ENCODE data around the gene EREG. TPM values are rescaled to one million over a fixed set of nuclear protein-coding genes. Genes with fewer than 3 reads are reported as not detected.
A peak's percentile ranks its signal among the peaks of the same experiment; 100 is the strongest.

The EREG gene
- total and polyA plus RNA-seq, 7 donors, result 0.71 to 5.8 (median 2.0) TPM

DNA sequence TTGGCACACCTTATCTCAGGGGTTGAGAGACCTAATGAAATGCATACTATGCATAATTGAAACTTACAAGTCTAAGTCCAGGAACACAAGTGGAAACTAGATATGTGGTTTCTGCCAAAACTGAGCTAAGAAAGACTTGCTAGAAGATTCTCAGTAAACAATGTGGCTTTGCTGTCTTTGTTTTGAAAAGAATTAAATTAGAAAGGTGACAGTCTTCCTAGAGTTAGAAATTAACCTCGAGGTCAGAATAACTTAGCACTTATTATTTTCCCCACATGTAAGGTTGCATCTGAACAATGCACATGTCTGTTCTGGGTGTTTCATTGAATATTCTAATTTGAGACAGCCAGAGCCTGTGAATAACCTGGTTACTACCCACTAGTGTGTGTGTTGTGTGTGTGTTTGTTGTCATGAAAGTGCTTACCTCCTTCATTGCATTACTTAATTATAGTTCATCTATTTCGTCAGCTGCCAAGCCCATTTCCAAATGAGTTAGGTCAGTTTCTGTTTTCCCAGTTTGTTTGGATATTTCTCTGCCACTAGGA is 1.5 kb downstream of the EREG start:
- no peak for DNase-seq
- peak overlapping the region in 3 of 4 donors; percentile 66 to 85 (median 73) for H3K27ac ChIP-seq
- 7 to 44% methylated on average over 2 of the region's 2 CpGs for WGBS, 2 donors
- H3K27me3 ChIP-seq, result peaks cover 0 to 10% (median 0%) of the 10 kb centered on the region in 3 donors
- H3K36me3 ChIP-seq, result no peaks in the 10 kb centered on the region
- intact Hi-C loops (cut with DNase I), result no loop called here
- H3K9me3 ChIP-seq, result no peaks in the 10 kb centered on the region
- H3K4me3 ChIP-seq, result peak overlapping the region in 2 of 4 donors; percentile 53 to 61
- H3K4me1 ChIP-seq, result peaks cover 0 to 21% (median 11%) of the 10 kb centered on the region in 4 donors
- TF ChIP-seq POLR2A (IDR thresholded peaks at IDR 0.05) (no peak), POLR2AphosphoS5 (IDR thresholded peaks at IDR 0.05) (no peak), CTCF (IDR thresholded peaks at IDR 0.05) (no peak), EP300 (IDR thresholded peaks at IDR 0.05) (no peak)

DNA sequence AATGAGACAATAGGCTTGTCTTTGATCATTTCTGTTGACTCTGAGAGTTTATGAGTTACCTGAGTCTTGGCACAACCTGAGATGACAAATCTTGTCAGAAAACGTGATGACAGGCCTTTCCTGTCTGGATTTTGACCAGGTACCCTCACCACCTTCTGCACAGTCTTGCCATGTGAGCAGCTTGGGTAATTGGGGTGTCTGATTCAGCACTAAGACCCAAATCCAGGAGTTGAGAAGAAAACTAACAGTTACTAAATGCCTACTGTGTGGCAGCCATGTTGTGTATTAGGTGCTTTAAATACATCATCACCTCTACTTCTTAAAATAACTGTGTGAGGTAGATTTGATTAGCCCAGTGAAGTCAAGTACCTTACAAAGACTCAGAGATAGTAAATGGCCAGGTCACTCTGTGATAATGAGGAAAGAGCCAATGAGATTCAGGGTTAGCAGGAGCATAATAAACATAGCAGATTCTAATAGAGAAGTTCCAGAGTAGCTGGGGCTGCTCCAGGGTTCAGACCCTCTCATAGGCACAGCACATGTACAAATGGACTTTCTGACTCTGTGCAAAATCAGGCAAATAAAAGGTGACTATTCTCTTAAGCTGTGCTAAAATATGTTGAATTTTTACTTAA is 2.8 kb downstream of the EREG start:
- TF ChIP-seq POLR2A (IDR thresholded peaks at IDR 0.05) (no peak), POLR2AphosphoS5 (IDR thresholded peaks at IDR 0.05) (no peak), CTCF (IDR thresholded peaks at IDR 0.05) (no peak), EP300 (IDR thresholded peaks at IDR 0.05) (no peak)
- DNase-seq, result no peak
- peaks cover 0 to 10% (median 0%) of the 10 kb centered on the region in 3 donors for H3K27me3 ChIP-seq
- 7 to 45% methylated on average over 1 of the region's 1 CpG for WGBS, 2 donors
- no peak overlapping the region for H3K27ac ChIP-seq
- peaks cover 0 to 21% (median 11%) of the 10 kb centered on the region in 4 donors for H3K4me1 ChIP-seq
- intact Hi-C loops (cut with DNase I), result no loop called here
- no peak overlapping the region for H3K4me3 ChIP-seq
- no peaks in the 10 kb centered on the region for H3K9me3 ChIP-seq
- no peaks in the 10 kb centered on the region for H3K36me3 ChIP-seq

DNA sequence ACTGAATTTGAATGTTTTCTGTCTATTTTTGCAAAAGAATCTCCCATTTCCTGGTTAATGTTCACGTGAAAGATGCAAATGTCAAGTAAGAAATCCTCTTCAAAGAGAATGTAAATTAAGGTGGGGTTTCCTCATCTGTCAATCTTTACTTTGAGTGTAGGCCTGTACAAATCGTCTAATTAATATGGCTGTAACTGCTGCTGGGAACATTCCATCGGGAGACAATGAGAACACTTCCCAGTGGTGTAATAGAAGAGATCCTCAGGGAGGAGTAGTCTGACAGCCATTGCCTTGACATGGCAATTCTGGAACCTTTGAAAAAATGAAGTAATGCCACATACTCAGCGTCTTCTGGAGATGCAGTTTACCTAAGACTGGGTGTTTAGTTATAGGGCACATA is 3.7 kb downstream of the EREG start:
- Histone ChIP-seq H3K4me3 (no peak overlapping the region), H3K36me3 (no peaks in the 10 kb centered on the region), H3K9me3 (no peaks in the 10 kb centered on the region), H3K4me1 (peaks cover 0 to 21% (median 11%) of the 10 kb centered on the region in 4 donors), H3K27me3 (peaks cover 0 to 10% (median 0%) of the 10 kb centered on the region in 3 donors), H3K27ac (no peak overlapping the region)
- TF ChIP-seq CTCF (IDR thresholded peaks at IDR 0.05), result no peak
- no peak for TF ChIP-seq POLR2A (IDR thresholded peaks at IDR 0.05)
- no peak for TF ChIP-seq POLR2AphosphoS5 (IDR thresholded peaks at IDR 0.05)
- TF ChIP-seq EP300 (IDR thresholded peaks at IDR 0.05), result no peak
- 24 to 57% methylated on average over 4 of the region's 4 CpGs for WGBS, 2 donors
- intact Hi-C loops (cut with DNase I), result no loop called here
- no peak for DNase-seq

DNA sequence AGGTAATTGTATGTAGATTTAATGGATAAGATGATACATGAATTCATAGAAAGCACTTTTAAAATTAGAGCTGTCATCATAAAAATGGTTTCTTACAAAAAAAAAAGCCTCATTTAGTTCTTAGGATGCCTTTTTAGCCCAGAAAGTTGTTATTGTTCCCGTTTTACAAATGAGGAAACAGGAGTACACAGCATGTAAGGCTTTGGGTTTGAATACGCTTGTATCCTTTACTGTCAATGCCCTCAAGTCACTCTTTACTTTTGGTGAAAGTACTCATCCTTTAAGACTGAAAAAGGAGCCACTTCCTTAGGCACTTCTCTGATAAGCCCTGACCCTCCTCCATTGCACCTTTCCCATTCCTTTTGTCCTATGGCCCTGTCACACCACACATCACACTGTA is 4.9 kb downstream of the EREG start:
- Histone ChIP-seq H3K4me1 (peaks cover 0 to 16% (median 10%) of the 10 kb centered on the region in 4 donors), H3K4me3 (no peak overlapping the region), H3K27ac (no peak overlapping the region), H3K9me3 (no peaks in the 10 kb centered on the region), H3K27me3 (peaks cover 0 to 10% (median 0%) of the 10 kb centered on the region in 3 donors), H3K36me3 (no peaks in the 10 kb centered on the region)
- TF ChIP-seq POLR2AphosphoS5 (IDR thresholded peaks at IDR 0.05), result no peak
- TF ChIP-seq EP300 (IDR thresholded peaks at IDR 0.05), result no peak
- TF ChIP-seq POLR2A (IDR thresholded peaks at IDR 0.05), result no peak
- TF ChIP-seq CTCF (IDR thresholded peaks at IDR 0.05), result no peak
- WGBS, 2 donors, result 76 to 79% methylated on average over 2 of the region's 2 CpGs
- intact Hi-C loops (cut with DNase I), result no loop called here
- DNase-seq, result no peak
